GM12875 (cell line): ENCODE measurements around the gene RNGTT.
"Not testable (repeated sequence)": the region's sequence is repeated elsewhere in the genome, so short reads cannot be mapped to it uniquely, and the experiment has no call there.

Experiments used
- H3K4me3 ChIP-seq: one replicate; pipeline ENCODE4 v1.5.1; 2011; ENCODE audit warnings: low read depth, low read length, control low read depth
- CTCF ChIP-seq: IDR thresholded peaks from 2 replicates; pipeline ENCODE4 v1.5.1; 2011; ENCODE audit warnings: low read depth, mild to moderate bottlenecking, control low read depth, inconsistent platforms, low read length, moderate library complexity, borderline replicate concordance; ENCODE audit not compliant: insufficient read depth

RNGTT gene

GRCh38 chr6:88970301-88970700 lies 6.9 kb upstream of the RNGTT start:
- no peak for TF ChIP-seq CTCF
- H3K4me3 ChIP-seq: no peak overlapping the region

GRCh38 chr6:88969255-88969654 lies 5.8 kb upstream of the RNGTT start:
- H3K4me3 ChIP-seq: not testable (repeated sequence)

GRCh38 chr6:88967891-88968290 lies 4.5 kb upstream of the RNGTT start:
- no peak for TF ChIP-seq CTCF
- no peak overlapping the region for H3K4me3 ChIP-seq

- TF ChIP-seq CTCF: no peak
These were observed 2.3 kb upstream of the RNGTT start for GRCh38 chr6:88965691-88966090.

GRCh38 chr6:88964509-88964908 lies 1.1 kb upstream of the RNGTT start:
- no peak for TF ChIP-seq CTCF
- no peak overlapping the region for H3K4me3 ChIP-seq

More at GRCh38 chr6:88965691-88966090, 2.3 kb upstream of the RNGTT start:
- H3K4me3 ChIP-seq: no peak overlapping the region

- no peak overlapping the region for H3K4me3 ChIP-seq
- TF ChIP-seq CTCF: no peak
These were observed 4.6 kb downstream of the RNGTT start for GRCh38 chr6:88958842-88959241.

GRCh38 chr6:88953550-88954386 lies 9.7 kb downstream of the RNGTT start:
- TF ChIP-seq CTCF: no peak
- no peak overlapping the region for H3K4me3 ChIP-seq
